Smooth muscle cell of the pulmonary artery (primary cell): ENCODE data around the gene LY86. TPM values are rescaled to one million over a fixed set of nuclear protein-coding genes. Genes with fewer than 3 reads are reported as not detected.

Source experiments
- total RNA-seq: library from RNA; depleted of rRNA; stranded (reverse); fragments of >200 nt; gene quantifications from 2 replicates; pipeline ENCODE4 v1.2.3, GENCODE V29; 2014

Gene LY86
- total RNA-seq, result not detected in 2 replicates

GRCh38 chr6:6588064-6588923 lies at the start of gene LY86:
LY86 (plus strand) TSS chr6:6588720; CDS start chr6:6588735, 15 bp downstream.

